ENCODE results near the gene CXCL8. TPM values are rescaled to one million over a fixed set of nuclear protein-coding genes. Genes with fewer than 3 reads are reported as not detected.

Gene CXCL8
- polyA plus RNA-seq, 4 donors, result 0.59 to 8.6 (median 2.3) TPM

DNA sequence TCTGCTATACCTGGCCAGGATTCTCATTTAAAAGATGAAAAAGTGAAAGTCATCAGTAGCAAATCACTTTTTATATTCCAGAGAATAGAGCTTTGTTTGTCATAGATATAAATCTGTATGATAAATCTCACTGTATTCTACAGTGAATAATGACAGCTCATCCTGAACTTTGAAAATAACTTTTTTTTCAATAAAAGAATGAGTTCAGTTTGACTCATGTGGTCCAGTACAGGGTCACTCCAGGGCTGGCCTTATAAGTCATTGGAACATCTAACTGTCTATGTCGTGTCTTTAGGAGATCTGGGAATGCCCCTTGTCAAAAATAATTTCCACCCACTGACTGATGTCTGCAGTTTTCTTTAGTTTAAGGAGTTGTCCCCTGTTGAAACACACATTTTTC is 18.5 kb upstream of the CXCL8 start:
- FAIRE-seq (no peak), DNase-seq (no peak)
- H3K4me3 ChIP-seq (ENCODE audit: low read depth in 1 of 3, low read length in 3 of 3), result no peak overlapping the region
- H3K4me1 ChIP-seq (ENCODE audit: control insufficient read depth in 3 of 3, insufficient read depth in 2 of 3, low read depth in 1 of 3, low read length in 2 of 3), result peaks cover 0 to 2% (median 0%) of the 10 kb centered on the region in 3 donors
- 61 to 75% (median 71%) methylated on average over 1 of the region's 1 CpG for WGBS, 3 donors
- H3K9me3 ChIP-seq (ENCODE audit: control insufficient read depth in 2 of 2, insufficient read depth in 1 of 2, low read depth in 1 of 2, low read length in 1 of 2), result no peaks in the 10 kb centered on the region
- H3K27ac ChIP-seq (ENCODE audit: low read depth in 1 of 3, low read length in 2 of 3), result no peak overlapping the region
- H3K27me3 ChIP-seq (ENCODE audit: control insufficient read depth in 3 of 3, insufficient read depth in 3 of 3, low read length in 3 of 3), result no peaks in the 10 kb centered on the region
- H3K36me3 ChIP-seq (ENCODE audit: control insufficient read depth in 3 of 3, insufficient read depth in 2 of 3, low read depth in 1 of 3, low read length in 3 of 3), result no peaks in the 10 kb centered on the region

GRCh38 chr4:73723023-73723422 is 17.3 kb upstream of the CXCL8 start:
- Histone ChIP-seq H3K27me3 (ENCODE audit: control insufficient read depth in 3 of 3, insufficient read depth in 3 of 3, low read length in 3 of 3) (no peaks in the 10 kb centered on the region), H3K4me1 (ENCODE audit: control insufficient read depth in 3 of 3, insufficient read depth in 2 of 3, low read depth in 1 of 3, low read length in 2 of 3) (peaks cover 0 to 2% (median 0%) of the 10 kb centered on the region in 3 donors), H3K36me3 (ENCODE audit: control insufficient read depth in 3 of 3, insufficient read depth in 2 of 3, low read depth in 1 of 3, low read length in 3 of 3) (no peaks in the 10 kb centered on the region), H3K9me3 (ENCODE audit: control insufficient read depth in 2 of 2, insufficient read depth in 1 of 2, low read depth in 1 of 2, low read length in 1 of 2) (no peaks in the 10 kb centered on the region), H3K4me3 (ENCODE audit: low read depth in 1 of 3, low read length in 3 of 3) (no peak overlapping the region), H3K27ac (ENCODE audit: low read depth in 1 of 3, low read length in 2 of 3) (no peak overlapping the region)
- no peak for DNase-seq
- WGBS, 3 donors, result 78 to 89% (median 84%) methylated on average over 4 of the region's 4 CpGs
- FAIRE-seq, result no peak

GRCh38 chr4:73723928-73724327 is 16.4 kb upstream of the CXCL8 start:
- Histone ChIP-seq H3K4me3 (ENCODE audit: low read depth in 1 of 3, low read length in 3 of 3) (no peak overlapping the region), H3K27ac (ENCODE audit: low read depth in 1 of 3, low read length in 2 of 3) (no peak overlapping the region), H3K27me3 (ENCODE audit: control insufficient read depth in 3 of 3, insufficient read depth in 3 of 3, low read length in 3 of 3) (no peaks in the 10 kb centered on the region), H3K4me1 (ENCODE audit: control insufficient read depth in 3 of 3, insufficient read depth in 2 of 3, low read depth in 1 of 3, low read length in 2 of 3) (peaks cover 0 to 2% (median 0%) of the 10 kb centered on the region in 3 donors), H3K36me3 (ENCODE audit: control insufficient read depth in 3 of 3, insufficient read depth in 2 of 3, low read depth in 1 of 3, low read length in 3 of 3) (no peaks in the 10 kb centered on the region), H3K9me3 (ENCODE audit: control insufficient read depth in 2 of 2, insufficient read depth in 1 of 2, low read depth in 1 of 2, low read length in 1 of 2) (no peaks in the 10 kb centered on the region)
- DNase-seq (no peak), FAIRE-seq (no peak)
- 89 to 93% (median 90%) methylated on average over 6 of the region's 6 CpGs for WGBS, 3 donors

DNA sequence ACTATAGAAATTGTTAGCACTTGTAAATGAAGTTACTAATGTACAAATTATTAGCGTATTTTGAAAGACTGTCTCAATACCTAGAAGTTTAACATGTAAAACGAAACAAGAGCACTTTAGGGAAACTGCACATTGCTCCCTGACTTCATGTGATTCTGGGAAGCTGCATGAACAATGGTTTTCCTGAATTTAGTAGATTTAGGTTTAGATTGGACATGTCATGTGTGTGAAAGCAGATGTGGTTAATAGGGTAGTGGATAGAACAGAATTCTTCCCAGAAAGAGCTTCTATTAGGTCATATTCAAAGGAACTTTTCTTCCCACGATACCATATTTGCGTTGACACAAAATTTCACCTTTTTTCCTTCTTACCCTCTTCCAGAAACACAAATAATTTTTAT is 14.9 kb upstream of the CXCL8 start:
- H3K4me3 ChIP-seq (ENCODE audit: low read depth in 1 of 3, low read length in 3 of 3), result no peak overlapping the region
- no peaks in the 10 kb centered on the region for H3K27me3 ChIP-seq (ENCODE audit: control insufficient read depth in 3 of 3, insufficient read depth in 3 of 3, low read length in 3 of 3)
- H3K4me1 ChIP-seq (ENCODE audit: control insufficient read depth in 3 of 3, insufficient read depth in 2 of 3, low read depth in 1 of 3, low read length in 2 of 3), result peaks cover 0 to 2% (median 0%) of the 10 kb centered on the region in 3 donors
- 87 to 95% (median 92%) methylated on average over 4 of the region's 4 CpGs for whole genome bisulfite sequencing, 3 donors
- DNase-seq, result no peak
- H3K9me3 ChIP-seq (ENCODE audit: control insufficient read depth in 2 of 2, insufficient read depth in 1 of 2, low read depth in 1 of 2, low read length in 1 of 2), result no peaks in the 10 kb centered on the region
- no peaks in the 10 kb centered on the region for H3K36me3 ChIP-seq (ENCODE audit: control insufficient read depth in 3 of 3, insufficient read depth in 2 of 3, low read depth in 1 of 3, low read length in 3 of 3)
- FAIRE-seq, result no peak
- no peak overlapping the region for H3K27ac ChIP-seq (ENCODE audit: low read depth in 1 of 3, low read length in 2 of 3)

GRCh38 chr4:73725985-73726384 is 14.4 kb upstream of the CXCL8 start:
- no peak for DNase-seq
- no peak for FAIRE-seq
- 64 to 84% (median 83%) methylated on average over 1 of the region's 1 CpG for WGBS, 3 donors

GRCh38 chr4:73727685-73728084 is 12.7 kb upstream of the CXCL8 start:
- Histone ChIP-seq H3K9me3 (ENCODE audit: control insufficient read depth in 2 of 2, insufficient read depth in 1 of 2, low read depth in 1 of 2, low read length in 1 of 2) (no peaks in the 10 kb centered on the region), H3K27me3 (ENCODE audit: control insufficient read depth in 3 of 3, insufficient read depth in 3 of 3, low read length in 3 of 3) (no peaks in the 10 kb centered on the region), H3K4me3 (ENCODE audit: low read depth in 1 of 3, low read length in 3 of 3) (no peak overlapping the region), H3K4me1 (ENCODE audit: control insufficient read depth in 3 of 3, insufficient read depth in 2 of 3, low read depth in 1 of 3, low read length in 2 of 3) (peaks cover 0 to 2% (median 0%) of the 10 kb centered on the region in 3 donors), H3K36me3 (ENCODE audit: control insufficient read depth in 3 of 3, insufficient read depth in 2 of 3, low read depth in 1 of 3, low read length in 3 of 3) (no peaks in the 10 kb centered on the region), H3K27ac (ENCODE audit: low read depth in 1 of 3, low read length in 2 of 3) (no peak overlapping the region)
- DNase-seq (no peak), FAIRE-seq (no peak)
- 83 to 84% (median 84%) methylated on average over 8 of the region's 8 CpGs for WGBS, 3 donors

More at GRCh38 chr4:73725985-73726384, 14.4 kb upstream of the CXCL8 start:
- H3K4me3 ChIP-seq (ENCODE audit: low read depth in 1 of 3, low read length in 3 of 3), result no peak overlapping the region
- no peak overlapping the region for H3K27ac ChIP-seq (ENCODE audit: low read depth in 1 of 3, low read length in 2 of 3)
- no peaks in the 10 kb centered on the region for H3K36me3 ChIP-seq (ENCODE audit: control insufficient read depth in 3 of 3, insufficient read depth in 2 of 3, low read depth in 1 of 3, low read length in 3 of 3)
- peaks cover 0 to 2% (median 0%) of the 10 kb centered on the region in 3 donors for H3K4me1 ChIP-seq (ENCODE audit: control insufficient read depth in 3 of 3, insufficient read depth in 2 of 3, low read depth in 1 of 3, low read length in 2 of 3)
- no peaks in the 10 kb centered on the region for H3K27me3 ChIP-seq (ENCODE audit: control insufficient read depth in 3 of 3, insufficient read depth in 3 of 3, low read length in 3 of 3)
- H3K9me3 ChIP-seq (ENCODE audit: control insufficient read depth in 2 of 2, insufficient read depth in 1 of 2, low read depth in 1 of 2, low read length in 1 of 2), result no peaks in the 10 kb centered on the region

DNA sequence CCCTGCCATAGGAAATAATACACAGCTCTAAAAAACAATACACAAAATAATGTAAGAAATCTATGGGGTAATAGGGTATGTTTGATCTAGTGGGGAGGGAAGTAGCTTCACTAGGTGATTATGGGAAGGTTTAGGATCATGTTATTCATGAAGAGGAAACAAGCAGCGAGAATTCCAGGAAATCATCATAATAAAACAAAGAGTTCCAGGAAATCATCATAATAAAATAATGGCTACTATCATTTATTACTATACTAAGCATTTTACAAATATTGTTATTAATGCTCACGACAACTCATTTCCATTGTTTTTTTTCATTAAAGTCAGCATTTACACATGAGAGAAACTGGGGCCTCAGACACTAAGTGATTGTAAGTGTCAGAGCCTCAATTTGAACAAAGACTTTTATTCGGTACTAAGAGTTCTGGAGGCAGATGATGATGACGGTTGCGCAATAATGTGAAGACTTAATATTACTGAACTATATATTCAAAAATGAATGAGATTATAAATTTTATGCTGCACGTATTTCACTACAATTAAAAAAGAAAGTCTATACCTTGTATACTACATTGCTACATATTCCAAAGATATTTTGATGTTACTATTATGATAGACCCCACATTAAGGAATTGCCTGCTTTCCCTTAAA is 12.2 kb upstream of the CXCL8 start:
- no peak for FAIRE-seq
- WGBS, 3 donors, result 82 to 87% (median 85%) methylated on average over 6 of the region's 6 CpGs
- Histone ChIP-seq H3K9me3 (ENCODE audit: control insufficient read depth in 2 of 2, insufficient read depth in 1 of 2, low read depth in 1 of 2, low read length in 1 of 2) (no peaks in the 10 kb centered on the region), H3K36me3 (ENCODE audit: control insufficient read depth in 3 of 3, insufficient read depth in 2 of 3, low read depth in 1 of 3, low read length in 3 of 3) (no peaks in the 10 kb centered on the region), H3K27ac (ENCODE audit: low read depth in 1 of 3, low read length in 2 of 3) (no peak overlapping the region), H3K27me3 (ENCODE audit: control insufficient read depth in 3 of 3, insufficient read depth in 3 of 3, low read length in 3 of 3) (no peaks in the 10 kb centered on the region), H3K4me3 (ENCODE audit: low read depth in 1 of 3, low read length in 3 of 3) (no peak overlapping the region), H3K4me1 (ENCODE audit: control insufficient read depth in 3 of 3, insufficient read depth in 2 of 3, low read depth in 1 of 3, low read length in 2 of 3) (peaks cover 0 to 2% (median 0%) of the 10 kb centered on the region in 3 donors)
- no peak for DNase-seq

GRCh38 chr4:73729534-73730165 is 10.7 kb upstream of the CXCL8 start:
- H3K27me3 ChIP-seq (ENCODE audit: control insufficient read depth in 3 of 3, insufficient read depth in 3 of 3, low read length in 3 of 3), result no peaks in the 10 kb centered on the region
- WGBS, 3 donors, result 30 to 39% (median 32%) methylated on average over 3 of the region's 3 CpGs
- peaks cover 0 to 2% (median 0%) of the 10 kb centered on the region in 3 donors for H3K4me1 ChIP-seq (ENCODE audit: control insufficient read depth in 3 of 3, insufficient read depth in 2 of 3, low read depth in 1 of 3, low read length in 2 of 3)
- DNase-seq (peak; percentile 62 to 66), FAIRE-seq (no peak)
- H3K4me3 ChIP-seq (ENCODE audit: low read depth in 1 of 3, low read length in 3 of 3), result no peak overlapping the region
- no peaks in the 10 kb centered on the region for H3K9me3 ChIP-seq (ENCODE audit: control insufficient read depth in 2 of 2, insufficient read depth in 1 of 2, low read depth in 1 of 2, low read length in 1 of 2)
- no peak overlapping the region for H3K27ac ChIP-seq (ENCODE audit: low read depth in 1 of 3, low read length in 2 of 3)
- H3K36me3 ChIP-seq (ENCODE audit: control insufficient read depth in 3 of 3, insufficient read depth in 2 of 3, low read depth in 1 of 3, low read length in 3 of 3), result no peaks in the 10 kb centered on the region
